Measurements from ENCODE around the gene EPS8L1.

- TF ChIP-seq CTCF (conservative IDR thresholded peaks at IDR 0.05; ENCODE audit: low read depth, low read length) (no peak), EZH2 (IDR thresholded peaks at IDR 0.05; ENCODE audit: borderline replicate concordance, low read depth, low read length, poor library complexity, severe bottlenecking) (no peak)
Measured at GRCh38 chr19:55071913-55072312, 3.8 kb upstream of the EPS8L1 start.
